GM23338 (cell line): ENCODE data around the gene SDHAF1. TPM values are rescaled to one million over a fixed set of nuclear protein-coding genes. Genes with fewer than 3 reads are reported as not detected.

Source experiments
- ATAC-seq: fragments of 200-7000 bp; cut with Tn5 transposase; 3 replicates; pipeline ENCODE4 v1.9.1; 2020
- DNase-seq: peaks from one replicate; pipeline ENCODE4 v3.0.0-alpha.2; 2015; ENCODE audit warnings: low spot score
- H2AFZ ChIP-seq: fragments of 200-600 bp; sonication (generic); 2 replicates; pipeline ENCODE4 v1.8.0; 2016; ENCODE audit warnings: antibody characterized with exemption, mild to moderate bottlenecking, moderate library complexity
- H3F3A ChIP-seq: fragments of 200-600 bp; sonication (generic); replicated peaks from 2 replicates; pipeline ENCODE4 v1.8.0; 2017; ENCODE audit warnings: antibody characterized with exemption, mixed run types, low read depth
- H3K27ac ChIP-seq: fragments of 200-600 bp; sonication (generic); 2 replicates; pipeline ENCODE4 v1.6.1; 2016; ENCODE audit warnings: low read depth
- H3K27me3 ChIP-seq: fragments of 200-600 bp; sonication (generic); 2 replicates; pipeline ENCODE4 v1.8.0; 2016; ENCODE audit warnings: mild to moderate bottlenecking, mixed run types, moderate library complexity; ENCODE audit not compliant: insufficient read depth
- H3K36me3 ChIP-seq: fragments of 200-600 bp; sonication (generic); 2 replicates; pipeline ENCODE4 v1.8.0; 2016; ENCODE audit warnings: mild to moderate bottlenecking; ENCODE audit not compliant: insufficient read depth
- H3K4me1 ChIP-seq: fragments of 200-600 bp; sonication (generic); 2 replicates; pipeline ENCODE4 v1.8.0; 2016; ENCODE audit warnings: mild to moderate bottlenecking, moderate library complexity; ENCODE audit not compliant: insufficient read depth
- H3K4me2 ChIP-seq: fragments of 200-600 bp; sonication (generic); 2 replicates; pipeline ENCODE4 v1.7.1; 2017; ENCODE audit warnings: mixed run types
- H3K4me3 ChIP-seq: fragments of 200-600 bp; sonication (generic); 2 replicates; pipeline ENCODE4 v1.6.1; 2016; ENCODE audit warnings: mixed run types
- H3K79me2 ChIP-seq: fragments of 200-600 bp; sonication (generic); replicated peaks from 2 replicates; pipeline ENCODE4 v1.8.0; 2017; ENCODE audit warnings: mild to moderate bottlenecking; ENCODE audit not compliant: insufficient read depth
- H3K9me2 ChIP-seq: fragments of 200-600 bp; sonication (generic); 2 replicates; pipeline ENCODE4 v1.8.0; 2017; ENCODE audit not compliant: insufficient read depth
- H4K20me1 ChIP-seq: fragments of 200-600 bp; sonication (generic); replicated peaks from 2 replicates; pipeline ENCODE4 v1.8.0; 2017; ENCODE audit warnings: mild to moderate bottlenecking; ENCODE audit not compliant: insufficient read depth
- H3K27ac Mint-ChIP-seq: 2 replicates; pipeline ENCODE4 v1.8.0; 2020; ENCODE audit warnings: inconsistent platforms, mild to moderate bottlenecking, moderate library complexity, mixed read lengths
- H3K27me3 Mint-ChIP-seq: 3 replicates; pipeline ENCODE4 v1.8.0; 2022; ENCODE audit warnings: low read depth, mild to moderate bottlenecking, moderate library complexity, mixed read lengths, inconsistent platforms; ENCODE audit not compliant: insufficient read depth, poor library complexity
- H3K36me3 Mint-ChIP-seq: 3 replicates; pipeline ENCODE4 v1.8.0; 2021; ENCODE audit warnings: low read depth, mild to moderate bottlenecking, inconsistent platforms, moderate library complexity, mixed read lengths
- H3K4me1 Mint-ChIP-seq: 3 replicates; pipeline ENCODE4 v1.8.0; 2020; ENCODE audit warnings: mild to moderate bottlenecking, inconsistent platforms, mixed read lengths
- H3K4me3 Mint-ChIP-seq: 3 replicates; pipeline ENCODE4 v1.8.0; 2021; ENCODE audit warnings: moderate library complexity, mild to moderate bottlenecking, inconsistent platforms, mixed read lengths
- H3K9me3 Mint-ChIP-seq: 3 replicates; pipeline ENCODE4 v1.8.0; 2020; ENCODE audit warnings: moderate library complexity, mild to moderate bottlenecking, inconsistent platforms, mixed read lengths
- CREB1 ChIP-seq: fragments of 250-450 bp; sonication (Bioruptor Pico); IDR thresholded peaks from 2 replicates; pipeline ENCODE4 v1.5.0; 2020; ENCODE audit warnings: low read depth, mild to moderate bottlenecking, moderate library complexity
- CTCF ChIP-seq, 2 experiments: fragments of 200-600 bp in 1 of 2; sonication (generic) in 1 of 2; conservative IDR thresholded peaks; 2 replicates each; pipeline versions ENCODE4 v1.5.1 to v1.6.1; 2016 to 2017; ENCODE audit warnings: antibody characterized with exemption in 2 of 2, low read depth in 2 of 2, mild to moderate bottlenecking in 2 of 2, moderate library complexity in 1 of 2
- ZNF331 ChIP-seq: fragments of 250-450 bp; sonication (Bioruptor Pico); IDR thresholded peaks from 2 replicates; pipeline ENCODE4 v1.5.0; 2020; ENCODE audit warnings: low read depth, mild to moderate bottlenecking, moderate library complexity
- polyA plus RNA-seq: library from polyadenylated mRNA; unstranded; fragments of >200 nt; fragmentation: Nextera tagmentation; extraction: Ambion mirVana; gene quantifications from 2 replicates; pipeline ENCODE4 v1.2.1, GENCODE V29; 2016
- total RNA-seq: library from RNA; depleted of rRNA; stranded (reverse); fragments of >200 nt; shearing (Covaris generic); gene quantifications from 2 replicates; pipeline ENCODE4 v1.2.3, GENCODE V29; 2014
- TF ChIP-seq, protein P1 (sequence below): fragments of 250-450 bp; sonication (Bioruptor Pico); IDR thresholded peaks from 2 replicates; pipeline ENCODE4 v1.5.0; 2020; ENCODE audit warnings: mild to moderate bottlenecking, moderate library complexity

SDHAF1 gene
- total and polyA plus RNA-seq, 2 experiments from 2014 or later: 19.9 to 55.9 TPM

DNA sequence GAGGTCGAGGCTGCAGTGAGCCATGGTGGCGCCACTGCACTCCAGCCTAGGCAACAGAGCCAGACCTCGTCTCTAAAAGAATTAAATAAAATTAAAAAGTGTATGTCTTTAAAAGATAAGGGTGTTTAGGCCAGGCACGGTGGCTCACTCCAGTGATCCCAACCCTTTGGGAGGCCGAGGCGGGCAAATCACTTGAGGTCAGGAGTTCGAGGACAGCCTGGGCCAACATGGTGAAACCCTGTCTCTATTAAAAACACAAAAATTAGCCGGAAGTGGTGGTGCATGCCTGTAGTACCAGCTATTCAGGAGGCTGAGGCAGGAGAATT is 7.5 kb upstream of the SDHAF1 start:
- Mint-ChIP-seq H3K36me3 (no peaks in the 10 kb centered on the region), H3K27ac (no peak overlapping the region), H3K4me3 (peak overlapping the region; percentile 76), H3K27me3 (peaks cover 26% of the 10 kb centered on the region), H3K9me3 (no peaks in the 10 kb centered on the region; the same call in 2 of the 3 replicates), H3K4me1 (no peaks in the 10 kb centered on the region; the same call in 2 of the 3 replicates)
- Histone ChIP-seq H3K9me2 (no peaks in the 10 kb centered on the region), H2AFZ (peak overlapping the region; percentile 95), H3K27ac (no peak overlapping the region), H3K27me3 (peaks cover 10% of the 10 kb centered on the region), H3F3A (no peaks in the 10 kb centered on the region), H3K79me2 (no peaks in the 10 kb centered on the region), H3K4me2 (peak overlapping the region; percentile 82), H3K4me1 (no peaks in the 10 kb centered on the region), H4K20me1 (no peaks in the 10 kb centered on the region), H3K4me3 (peak overlapping the region; percentile 71), H3K36me3 (no peaks in the 10 kb centered on the region)
- TF ChIP-seq CTCF (conservative IDR thresholded peaks at IDR 0.05; ENCODE audit: low read depth in 2 of 2) (peak; percentile 9 to 33; a peak in 2 of 4 replicates), ZNF331 (CRISPR knock-in tag) (no peak), CREB1 (CRISPR knock-in tag) (no peak)
- DNase-seq: no peak
- no peak for ATAC-seq

DNA sequence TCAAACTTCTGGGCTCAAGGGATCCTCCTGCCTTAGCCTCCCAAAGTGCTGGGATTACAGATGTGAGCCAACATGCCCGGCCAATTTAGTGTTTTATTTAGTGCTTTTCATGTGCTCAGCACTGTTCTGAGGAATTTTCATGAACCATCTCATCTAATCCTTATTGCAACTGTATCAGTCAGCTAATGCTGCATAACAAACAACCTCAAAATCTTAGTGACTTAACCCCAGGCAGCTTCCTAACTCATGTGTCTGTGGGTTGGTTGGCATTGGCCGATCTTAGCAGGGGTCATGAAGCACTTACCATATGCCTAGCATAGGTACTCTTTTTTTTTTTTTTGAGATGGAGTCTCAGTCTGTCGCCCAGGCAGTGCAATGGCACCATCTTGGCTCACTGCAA is 6.2 kb upstream of the SDHAF1 start:
- no peak for ATAC-seq

More for the DNA sequence above, 6.2 kb upstream of the SDHAF1 start:
- peaks cover 19% of the 10 kb centered on the region for H3K27me3 Mint-ChIP-seq
- DNase-seq: no peak
- no peaks in the 10 kb centered on the region for H3K79me2 ChIP-seq
- H3K27me3 ChIP-seq: peaks cover 10% of the 10 kb centered on the region
- H3K4me3 Mint-ChIP-seq: no peak overlapping the region
- no peak overlapping the region for H3K4me3 ChIP-seq
- H3K9me3 Mint-ChIP-seq: no peaks in the 10 kb centered on the region; the same call in 2 of the 3 replicates
- no peaks in the 10 kb centered on the region for H3K36me3 Mint-ChIP-seq
- H3K27ac Mint-ChIP-seq: no peak overlapping the region
- H3K36me3 ChIP-seq: no peaks in the 10 kb centered on the region
- no peaks in the 10 kb centered on the region for H3K4me1 ChIP-seq
- H3K9me2 ChIP-seq: no peaks in the 10 kb centered on the region
- H3K27ac ChIP-seq: no peak overlapping the region
- TF ChIP-seq, protein P1, sequence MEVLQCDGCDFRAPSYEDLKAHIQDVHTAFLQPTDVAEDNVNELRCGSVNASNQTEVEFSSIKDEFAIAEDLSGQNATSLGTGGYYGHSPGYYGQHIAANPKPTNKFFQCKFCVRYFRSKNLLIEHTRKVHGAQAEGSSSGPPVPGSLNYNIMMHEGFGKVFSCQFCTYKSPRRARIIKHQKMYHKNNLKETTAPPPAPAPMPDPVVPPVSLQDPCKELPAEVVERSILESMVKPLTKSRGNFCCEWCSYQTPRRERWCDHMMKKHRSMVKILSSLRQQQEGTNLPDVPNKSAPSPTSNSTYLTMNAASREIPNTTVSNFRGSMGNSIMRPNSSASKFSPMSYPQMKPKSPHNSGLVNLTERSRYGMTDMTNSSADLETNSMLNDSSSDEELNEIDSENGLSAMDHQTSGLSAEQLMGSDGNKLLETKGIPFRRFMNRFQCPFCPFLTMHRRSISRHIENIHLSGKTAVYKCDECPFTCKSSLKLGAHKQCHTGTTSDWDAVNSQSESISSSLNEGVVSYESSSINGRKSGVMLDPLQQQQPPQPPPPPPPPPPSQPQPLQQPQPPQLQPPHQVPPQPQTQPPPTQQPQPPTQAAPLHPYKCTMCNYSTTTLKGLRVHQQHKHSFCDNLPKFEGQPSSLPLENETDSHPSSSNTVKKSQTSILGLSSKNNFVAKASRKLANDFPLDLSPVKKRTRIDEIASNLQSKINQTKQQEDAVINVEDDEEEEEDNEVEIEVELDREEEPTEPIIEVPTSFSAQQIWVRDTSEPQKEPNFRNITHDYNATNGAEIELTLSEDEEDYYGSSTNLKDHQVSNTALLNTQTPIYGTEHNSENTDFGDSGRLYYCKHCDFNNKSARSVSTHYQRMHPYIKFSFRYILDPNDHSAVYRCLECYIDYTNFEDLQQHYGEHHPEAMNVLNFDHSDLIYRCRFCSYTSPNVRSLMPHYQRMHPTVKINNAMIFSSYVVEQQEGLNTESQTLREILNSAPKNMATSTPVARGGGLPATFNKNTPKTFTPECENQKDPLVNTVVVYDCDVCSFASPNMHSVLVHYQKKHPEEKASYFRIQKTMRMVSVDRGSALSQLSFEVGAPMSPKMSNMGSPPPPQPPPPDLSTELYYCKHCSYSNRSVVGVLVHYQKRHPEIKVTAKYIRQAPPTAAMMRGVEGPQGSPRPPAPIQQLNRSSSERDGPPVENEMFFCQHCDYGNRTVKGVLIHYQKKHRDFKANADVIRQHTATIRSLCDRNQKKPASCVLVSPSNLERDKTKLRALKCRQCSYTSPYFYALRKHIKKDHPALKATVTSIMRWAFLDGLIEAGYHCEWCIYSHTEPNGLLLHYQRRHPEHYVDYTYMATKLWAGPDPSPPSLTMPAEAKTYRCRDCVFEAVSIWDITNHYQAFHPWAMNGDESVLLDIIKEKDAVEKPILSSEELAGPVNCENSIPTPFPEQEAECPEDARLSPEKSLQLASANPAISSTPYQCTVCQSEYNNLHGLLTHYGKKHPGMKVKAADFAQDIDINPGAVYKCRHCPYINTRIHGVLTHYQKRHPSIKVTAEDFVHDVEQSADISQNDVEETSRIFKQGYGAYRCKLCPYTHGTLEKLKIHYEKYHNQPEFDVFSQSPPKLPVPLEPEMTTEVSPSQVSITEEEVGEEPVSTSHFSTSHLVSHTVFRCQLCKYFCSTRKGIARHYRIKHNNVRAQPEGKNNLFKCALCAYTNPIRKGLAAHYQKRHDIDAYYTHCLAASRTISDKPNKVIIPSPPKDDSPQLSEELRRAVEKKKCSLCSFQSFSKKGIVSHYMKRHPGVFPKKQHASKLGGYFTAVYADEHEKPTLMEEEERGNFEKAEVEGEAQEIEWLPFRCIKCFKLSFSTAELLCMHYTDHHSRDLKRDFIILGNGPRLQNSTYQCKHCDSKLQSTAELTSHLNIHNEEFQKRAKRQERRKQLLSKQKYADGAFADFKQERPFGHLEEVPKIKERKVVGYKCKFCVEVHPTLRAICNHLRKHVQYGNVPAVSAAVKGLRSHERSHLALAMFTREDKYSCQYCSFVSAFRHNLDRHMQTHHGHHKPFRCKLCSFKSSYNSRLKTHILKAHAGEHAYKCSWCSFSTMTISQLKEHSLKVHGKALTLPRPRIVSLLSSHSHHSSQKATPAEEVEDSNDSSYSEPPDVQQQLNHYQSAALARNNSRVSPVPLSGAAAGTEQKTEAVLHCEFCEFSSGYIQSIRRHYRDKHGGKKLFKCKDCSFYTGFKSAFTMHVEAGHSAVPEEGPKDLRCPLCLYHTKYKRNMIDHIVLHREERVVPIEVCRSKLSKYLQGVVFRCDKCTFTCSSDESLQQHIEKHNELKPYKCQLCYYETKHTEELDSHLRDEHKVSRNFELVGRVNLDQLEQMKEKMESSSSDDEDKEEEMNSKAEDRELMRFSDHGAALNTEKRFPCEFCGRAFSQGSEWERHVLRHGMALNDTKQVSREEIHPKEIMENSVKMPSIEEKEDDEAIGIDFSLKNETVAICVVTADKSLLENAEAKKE (CRISPR knock-in tag): no peak
- no peak for TF ChIP-seq CTCF (conservative IDR thresholded peaks at IDR 0.05; ENCODE audit: low read depth in 2 of 2)
- H3K4me1 Mint-ChIP-seq: no peaks in the 10 kb centered on the region; the same call in 2 of the 3 replicates
- H4K20me1 ChIP-seq: no peaks in the 10 kb centered on the region
- no peak overlapping the region for H2AFZ ChIP-seq
- H3F3A ChIP-seq: 0 out of 2 replicates have a peak, but pooled peaks cover 3% of the 10 kb centered on the region
- H3K4me2 ChIP-seq: no peak overlapping the region
